ENCODE measurements around the gene GPATCH8. TPM values are rescaled to one million over a fixed set of nuclear protein-coding genes. Genes with fewer than 3 reads are reported as not detected.
"Not testable (repeated sequence)": the region's sequence is repeated elsewhere in the genome, so short reads cannot be mapped to it uniquely, and the experiment has no call there.

The GPATCH8 gene
- total RNA-seq, 1 donor from 2014 or later = 51.5 TPM

GRCh38 chr17:44398692-44399691, 104.2 kb downstream of the GPATCH8 start:
- Mint-ChIP-seq H3K36me3 (peaks cover 22% of the 10 kb centered on the region), H3K4me3 (no peak overlapping the region), H3K27me3 (no peaks in the 10 kb centered on the region), H3K9me3 (no peaks in the 10 kb centered on the region), H3K27ac (no peak overlapping the region), H3K4me1 (ENCODE audit: unreplicated experiment) (no peaks in the 10 kb centered on the region)
- DNase-seq (ENCODE audit: extremely low spot score, unreplicated experiment) = peak; percentile 56
- no peak for TF ChIP-seq CTCF (conservative IDR thresholded peaks at IDR 0.05)

GRCh38 chr17:44397479-44398440, 105.4 kb downstream of the GPATCH8 start:
- no peak for TF ChIP-seq CTCF (conservative IDR thresholded peaks at IDR 0.05)
- Mint-ChIP-seq H3K27me3 (no peaks in the 10 kb centered on the region), H3K36me3 (peaks cover 22% of the 10 kb centered on the region), H3K27ac (no peak overlapping the region), H3K4me1 (ENCODE audit: unreplicated experiment) (no peaks in the 10 kb centered on the region), H3K9me3 (no peaks in the 10 kb centered on the region), H3K4me3 (no peak overlapping the region)
- DNase-seq (ENCODE audit: extremely low spot score, unreplicated experiment) = peak; percentile 50

GRCh38 chr17:44396946-44397345, 106.3 kb downstream of the GPATCH8 start:
- no peak for TF ChIP-seq CTCF (conservative IDR thresholded peaks at IDR 0.05)
- peaks cover 22% of the 10 kb centered on the region for H3K36me3 Mint-ChIP-seq
- no peaks in the 10 kb centered on the region for H3K27me3 Mint-ChIP-seq
- H3K9me3 Mint-ChIP-seq = no peaks in the 10 kb centered on the region
- no peak overlapping the region for H3K27ac Mint-ChIP-seq
- H3K4me1 Mint-ChIP-seq (ENCODE audit: unreplicated experiment) = no peaks in the 10 kb centered on the region
- no peak for DNase-seq (ENCODE audit: extremely low spot score, unreplicated experiment)
- H3K4me3 Mint-ChIP-seq = no peak overlapping the region

GRCh38 chr17:44394833-44395232, 108.4 kb downstream of the GPATCH8 start:
- Mint-ChIP-seq H3K27ac (no peak overlapping the region), H3K4me3 (no peak overlapping the region), H3K36me3 (peaks cover 16% of the 10 kb centered on the region), H3K4me1 (ENCODE audit: unreplicated experiment) (no peaks in the 10 kb centered on the region), H3K9me3 (no peaks in the 10 kb centered on the region), H3K27me3 (no peaks in the 10 kb centered on the region)
- DNase-seq (ENCODE audit: extremely low spot score, unreplicated experiment) = no peak
- TF ChIP-seq CTCF (conservative IDR thresholded peaks at IDR 0.05) = no peak

GRCh38 chr17:44394112-44394511, 109.1 kb downstream of the GPATCH8 start:
- not testable (repeated sequence) for DNase-seq (ENCODE audit: extremely low spot score, unreplicated experiment); H3K27me3 Mint-ChIP-seq; H3K36me3 Mint-ChIP-seq; H3K9me3 Mint-ChIP-seq; H3K27ac Mint-ChIP-seq; H3K4me3 Mint-ChIP-seq; H3K4me1 Mint-ChIP-seq (ENCODE audit: unreplicated experiment)
